A673 (cell line): ENCODE results near the gene KMT2D. TPM values are rescaled to one million over a fixed set of nuclear protein-coding genes. Genes with fewer than 3 reads are reported as not detected.

Experiments
- BruUV-seq: library from RNA; stranded (reverse); fragments of 400-500 nt; replicated peaks from 2 replicates; lab custom pipeline; 2021; lab: Mats Ljungman, UMichigan
- CTCF ChIA-PET: fragments of 300-600 bp; sonication (Branson Sonifier 250); formaldehyde crosslinking; loops from one replicate; lab custom pipeline; 2022; ENCODE audit warnings: antibody characterized with exemption; lab: Charles Lee
- POLR2A ChIA-PET: fragments of 300-600 bp; sonication (Branson Sonifier 250); formaldehyde crosslinking; loops from one replicate; lab custom pipeline; 2022; ENCODE audit warnings: antibody characterized with exemption; ENCODE audit not compliant: low non-redundant PET; lab: Charles Lee
- DNase-seq: peaks from one replicate; pipeline ENCODE4 v3.0.0-alpha.2; 2015; ENCODE audit warnings: low spot score
- H3K27ac ChIP-seq: fragments of 200-600 bp; sonication (generic); 2 replicates; pipeline ENCODE4 v1.5.1; 2016; ENCODE audit warnings: mixed run types, low read depth, mild to moderate bottlenecking, mixed read lengths, antibody characterized with exemption, low read length; ENCODE audit not compliant: poor library complexity, severe bottlenecking
- H3K27me3 ChIP-seq: fragments of 200-600 bp; sonication (generic); replicated peaks from 2 replicates; pipeline ENCODE4 v1.6.1; 2017; ENCODE audit warnings: mixed run types, low read depth, mild to moderate bottlenecking, mixed read lengths, antibody characterized with exemption, low read length; ENCODE audit not compliant: insufficient read depth, poor library complexity
- H3K36me3 ChIP-seq: fragments of 200-600 bp; sonication (generic); 2 replicates; pipeline ENCODE4 v1.6.1; 2016; ENCODE audit warnings: mixed run types, mild to moderate bottlenecking, mixed read lengths, antibody characterized with exemption, low read length; ENCODE audit not compliant: insufficient read depth, poor library complexity, severe bottlenecking
- H3K4me1 ChIP-seq: fragments of 200-600 bp; sonication (generic); 2 replicates; pipeline ENCODE4 v1.6.1; 2017; ENCODE audit warnings: mixed run types, mild to moderate bottlenecking, mixed read lengths, antibody characterized with exemption, low read length; ENCODE audit not compliant: insufficient read depth, poor library complexity, severe bottlenecking
- H3K4me3 ChIP-seq: fragments of 200-600 bp; sonication (generic); 2 replicates; pipeline ENCODE4 v1.5.1; 2016; ENCODE audit warnings: low read depth, mixed run types, mild to moderate bottlenecking, mixed read lengths, low read length; ENCODE audit not compliant: poor library complexity, severe bottlenecking
- H3K9me3 ChIP-seq: fragments of 200-600 bp; sonication (generic); 2 replicates; pipeline ENCODE4 v1.6.1; 2016; ENCODE audit warnings: mixed run types, low read depth, mild to moderate bottlenecking, mixed read lengths, antibody characterized with exemption, low read length; ENCODE audit not compliant: poor library complexity, severe bottlenecking
- CTCF ChIP-seq: fragments of 300-800, 200-600 bp; sonication (generic); conservative IDR thresholded peaks from 2 replicates; pipeline ENCODE4 v1.5.1; 2017; ENCODE audit warnings: low read depth, mild to moderate bottlenecking, antibody characterized with exemption, low read length, moderate library complexity, mixed read lengths
- EZH2 ChIP-seq: fragments of 200-600 bp; sonication (generic); IDR thresholded peaks from 2 replicates; pipeline ENCODE4 v1.6.1; 2017; ENCODE audit warnings: borderline replicate concordance, low read depth, mild to moderate bottlenecking, mixed read lengths, antibody characterized with exemption, low read length; ENCODE audit not compliant: poor library complexity, severe bottlenecking
- intact Hi-C: fragments of 100-400 bp; cut with micrococcal nuclease; formaldehyde crosslinking; loops from one replicate; pipeline ENCODE4 v1.10.0; 2022; ENCODE audit not compliant: unreplicated experiment
- total RNA-seq: library from RNA; stranded (reverse); gene quantifications from 2 replicates; pipeline ENCODE4 v1.2.3, GENCODE V29; 2021

The KMT2D gene
- total RNA-seq, 1 experiment from 2014 or later, result 138 TPM

- ChIA-PET CTCF (no interaction called here), POLR2A (no interaction called here)
- Histone ChIP-seq H3K36me3 (peaks cover 11% of the 10 kb centered on the region), H3K4me1 (peaks cover 18% of the 10 kb centered on the region), H3K9me3 (no peaks in the 10 kb centered on the region), H3K27me3 (no peaks in the 10 kb centered on the region), H3K27ac (peak overlapping the region; percentile 100), H3K4me3 (peak overlapping the region; percentile 98)
- peak; percentile 25 for DNase-seq
- TF ChIP-seq CTCF (no peak), EZH2 (no peak)
- intact Hi-C loops, result loop anchor here (5.0 kb wide), 1 partner anchor 178 kb away; no protein-coding TSS in a partner anchor
- BruUV-seq, result no TSS peak
Measured at GRCh38 chr12:49059299-49060171, 1.1 kb downstream of the KMT2D start.

- no TSS peak for BruUV-seq
Measured at GRCh38 chr12:49059045-49059298, 1.6 kb downstream of the KMT2D start.

GRCh38 chr12:49058366-49059044 is 2.1 kb downstream of the KMT2D start:
- Histone ChIP-seq H3K4me1 (peaks cover 18% of the 10 kb centered on the region), H3K27ac (peak overlapping the region; percentile 100), H3K36me3 (peaks cover 21% of the 10 kb centered on the region), H3K4me3 (peak overlapping the region; percentile 98), H3K27me3 (no peaks in the 10 kb centered on the region), H3K9me3 (no peaks in the 10 kb centered on the region)
- intact Hi-C loops, result no loop called here
- ChIA-PET CTCF (interaction anchor here (0.6 kb wide), 1 partner anchor 458 kb away, joined by 3 read pairs; no protein-coding TSS in a partner anchor), POLR2A (interaction anchor here (1.1 kb wide), 1 partner anchor 72 kb away, joined by 3 read pairs; the partner anchor contains the start of gene TUBA1B)
- DNase-seq, result no peak
- no TSS peak for BruUV-seq
- TF ChIP-seq CTCF (no peak), EZH2 (no peak)

More at GRCh38 chr12:49059045-49059298, 1.6 kb downstream of the KMT2D start:
- Histone ChIP-seq H3K27me3 (no peaks in the 10 kb centered on the region), H3K36me3 (peaks cover 17% of the 10 kb centered on the region), H3K27ac (peak overlapping the region; percentile 100), H3K9me3 (no peaks in the 10 kb centered on the region), H3K4me1 (peaks cover 18% of the 10 kb centered on the region), H3K4me3 (peak overlapping the region; percentile 98)
- no peak for DNase-seq
- intact Hi-C loops, result no loop called here
- TF ChIP-seq EZH2, result no peak
- TF ChIP-seq CTCF, result no peak
- ChIA-PET POLR2A (no interaction called here), CTCF (interaction anchor here (0.6 kb wide), 1 partner anchor 458 kb away, joined by 3 read pairs; no protein-coding TSS in a partner anchor)
